Astrocyte (in vitro differentiated cells and primary cell): Measurements from ENCODE around the gene CILP.

Experiments
- EZH2 ChIP-seq: IDR thresholded peaks from 2 replicates; pipeline ENCODE4 v1.6.1; 2012; ENCODE audit warnings: mild to moderate bottlenecking, low read length, inconsistent platforms; ENCODE audit not compliant: insufficient read depth
- TF ChIP-seq, protein P1 (sequence below): IDR thresholded peaks from 2 replicates; pipeline ENCODE4 v1.5.1; 2011; ENCODE audit warnings: low read depth, mild to moderate bottlenecking, inconsistent platforms, low read length, moderate library complexity; ENCODE audit not compliant: insufficient read depth

DNA sequence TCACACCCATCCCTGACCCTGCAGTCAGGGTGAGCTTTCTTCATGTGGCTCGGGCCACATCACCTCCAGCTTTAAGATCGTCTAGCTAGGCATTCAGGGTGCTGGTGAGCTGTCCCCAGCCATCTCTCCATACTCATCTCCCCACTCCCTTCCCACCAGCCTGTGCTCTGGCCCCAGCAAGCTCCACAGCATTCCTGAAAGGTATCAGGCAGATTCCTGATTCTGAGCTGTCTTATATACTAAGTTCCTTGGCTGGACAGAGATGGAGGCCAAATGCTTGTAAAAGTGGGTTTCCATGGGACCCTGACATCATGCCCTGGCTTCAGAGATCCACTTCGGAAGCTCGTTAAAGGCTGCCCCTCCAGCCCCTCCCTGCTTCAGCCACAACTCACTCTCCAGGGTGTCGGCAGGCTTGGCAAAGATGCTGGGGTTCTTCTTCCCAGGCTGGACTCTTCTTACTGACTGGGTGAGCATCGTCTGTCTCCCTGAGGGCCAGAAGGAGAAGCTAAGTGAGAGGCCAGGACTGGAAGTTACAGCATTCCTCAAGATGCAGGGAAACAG is 3.9 kb downstream of the CILP start:
- TF ChIP-seq, protein P1, sequence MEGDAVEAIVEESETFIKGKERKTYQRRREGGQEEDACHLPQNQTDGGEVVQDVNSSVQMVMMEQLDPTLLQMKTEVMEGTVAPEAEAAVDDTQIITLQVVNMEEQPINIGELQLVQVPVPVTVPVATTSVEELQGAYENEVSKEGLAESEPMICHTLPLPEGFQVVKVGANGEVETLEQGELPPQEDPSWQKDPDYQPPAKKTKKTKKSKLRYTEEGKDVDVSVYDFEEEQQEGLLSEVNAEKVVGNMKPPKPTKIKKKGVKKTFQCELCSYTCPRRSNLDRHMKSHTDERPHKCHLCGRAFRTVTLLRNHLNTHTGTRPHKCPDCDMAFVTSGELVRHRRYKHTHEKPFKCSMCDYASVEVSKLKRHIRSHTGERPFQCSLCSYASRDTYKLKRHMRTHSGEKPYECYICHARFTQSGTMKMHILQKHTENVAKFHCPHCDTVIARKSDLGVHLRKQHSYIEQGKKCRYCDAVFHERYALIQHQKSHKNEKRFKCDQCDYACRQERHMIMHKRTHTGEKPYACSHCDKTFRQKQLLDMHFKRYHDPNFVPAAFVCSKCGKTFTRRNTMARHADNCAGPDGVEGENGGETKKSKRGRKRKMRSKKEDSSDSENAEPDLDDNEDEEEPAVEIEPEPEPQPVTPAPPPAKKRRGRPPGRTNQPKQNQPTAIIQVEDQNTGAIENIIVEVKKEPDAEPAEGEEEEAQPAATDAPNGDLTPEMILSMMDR = no peak
- TF ChIP-seq EZH2 = no peak
